GM18868 (cell line): Measurements from ENCODE around the gene TEX101.
"Not testable (repeated sequence)": the region's sequence is repeated elsewhere in the genome, so short reads cannot be mapped to it uniquely, and the experiment has no call there.

Experiments
- ATAC-seq: cut with Tn5 transposase; IDR thresholded peaks from one replicate; pipeline ENCODE4 v1.9.1; 2021; ENCODE audit warnings: mild to moderate bottlenecking, moderate library complexity; ENCODE audit not compliant: unreplicated experiment

The TEX101 gene

GRCh38 chr19:43416951-43417623, 2.4 kb downstream of the TEX101 start:
- ATAC-seq = no peak

GRCh38 chr19:43420954-43421353, 6.3 kb downstream of the TEX101 start:
- ATAC-seq = no peak

- no peak for ATAC-seq
Observed at GRCh38 chr19:43422000-43422688, 7.5 kb downstream of the TEX101 start.

- ATAC-seq = no peak
Observed at GRCh38 chr19:43422689-43423066, 8.0 kb downstream of the TEX101 start.

- ATAC-seq = no peak
Observed at GRCh38 chr19:43423779-43424178, 9.1 kb downstream of the TEX101 start.

- ATAC-seq = no peak
Observed at GRCh38 chr19:43425567-43426392, 11.1 kb downstream of the TEX101 start.

- no peak for ATAC-seq
Observed at GRCh38 chr19:43429395-43429794, 14.7 kb downstream of the TEX101 start.

GRCh38 chr19:43430142-43430710, 15.5 kb downstream of the TEX101 start:
- no peak for ATAC-seq

- no peak for ATAC-seq
Observed at GRCh38 chr19:43430976-43431375, 16.3 kb downstream of the TEX101 start.

GRCh38 chr19:43433358-43433673, 18.6 kb downstream of the TEX101 start:
- ATAC-seq = no peak

- no peak for ATAC-seq
Observed at GRCh38 chr19:43433689-43434088, 19.0 kb downstream of the TEX101 start.

GRCh38 chr19:43435775-43436174, 21.1 kb downstream of the TEX101 start:
- ATAC-seq = no peak

GRCh38 chr19:43437284-43437683, 22.6 kb downstream of the TEX101 start:
- ATAC-seq = not testable (repeated sequence)

GRCh38 chr19:43437712-43438111, 23.0 kb downstream of the TEX101 start:
- no peak for ATAC-seq

GRCh38 chr19:43438291-43439031, 23.8 kb downstream of the TEX101 start:
- ATAC-seq = no peak

GRCh38 chr19:43439032-43439708, 24.5 kb downstream of the TEX101 start:
- no peak for ATAC-seq

GRCh38 chr19:43439709-43440063, 25.0 kb downstream of the TEX101 start:
- ATAC-seq = no peak

- ATAC-seq = no peak
Observed at GRCh38 chr19:43441716-43442115, 27.0 kb downstream of the TEX101 start.

- ATAC-seq = not testable (repeated sequence)
Observed at GRCh38 chr19:43444091-43444490, 29.4 kb downstream of the TEX101 start.

- ATAC-seq = no peak
Observed at GRCh38 chr19:43444531-43445287, 30.0 kb downstream of the TEX101 start.
